ENCODE measurements around the gene CHIC2. TPM values are rescaled to one million over a fixed set of nuclear protein-coding genes. Genes with fewer than 3 reads are reported as not detected.

The CHIC2 gene
- total and polyA plus RNA-seq, 9 donors, result 14.7 to 37.6 (median 18.3) TPM

GRCh38 chr4:54017308-54017707 is 47.1 kb downstream of the CHIC2 start:
- no peak overlapping the region for H3K4me3 ChIP-seq
- TF ChIP-seq, protein P1, sequence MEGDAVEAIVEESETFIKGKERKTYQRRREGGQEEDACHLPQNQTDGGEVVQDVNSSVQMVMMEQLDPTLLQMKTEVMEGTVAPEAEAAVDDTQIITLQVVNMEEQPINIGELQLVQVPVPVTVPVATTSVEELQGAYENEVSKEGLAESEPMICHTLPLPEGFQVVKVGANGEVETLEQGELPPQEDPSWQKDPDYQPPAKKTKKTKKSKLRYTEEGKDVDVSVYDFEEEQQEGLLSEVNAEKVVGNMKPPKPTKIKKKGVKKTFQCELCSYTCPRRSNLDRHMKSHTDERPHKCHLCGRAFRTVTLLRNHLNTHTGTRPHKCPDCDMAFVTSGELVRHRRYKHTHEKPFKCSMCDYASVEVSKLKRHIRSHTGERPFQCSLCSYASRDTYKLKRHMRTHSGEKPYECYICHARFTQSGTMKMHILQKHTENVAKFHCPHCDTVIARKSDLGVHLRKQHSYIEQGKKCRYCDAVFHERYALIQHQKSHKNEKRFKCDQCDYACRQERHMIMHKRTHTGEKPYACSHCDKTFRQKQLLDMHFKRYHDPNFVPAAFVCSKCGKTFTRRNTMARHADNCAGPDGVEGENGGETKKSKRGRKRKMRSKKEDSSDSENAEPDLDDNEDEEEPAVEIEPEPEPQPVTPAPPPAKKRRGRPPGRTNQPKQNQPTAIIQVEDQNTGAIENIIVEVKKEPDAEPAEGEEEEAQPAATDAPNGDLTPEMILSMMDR (IDR thresholded peaks at IDR 0.05), result no peak
- TF ChIP-seq EP300 (IDR thresholded peaks at IDR 0.05) (no peak), POLR2A (IDR thresholded peaks at IDR 0.05) (no peak)
- 96 to 97% (median 97%) methylated on average over 2 of the region's 2 CpGs for WGBS, 3 donors
- H3K4me1 ChIP-seq (ENCODE audit: insufficient read depth), result no peaks in the 10 kb centered on the region
- H3K27me3 ChIP-seq, result peaks cover 4% of the 10 kb centered on the region
- no peak overlapping the region for H3K27ac ChIP-seq
- no peaks in the 10 kb centered on the region for H3K9me3 ChIP-seq
- DNase-seq, result no peak
- no peaks in the 10 kb centered on the region for H3K36me3 ChIP-seq
- intact Hi-C loops (cut with DNase I), result no loop called here

DNA sequence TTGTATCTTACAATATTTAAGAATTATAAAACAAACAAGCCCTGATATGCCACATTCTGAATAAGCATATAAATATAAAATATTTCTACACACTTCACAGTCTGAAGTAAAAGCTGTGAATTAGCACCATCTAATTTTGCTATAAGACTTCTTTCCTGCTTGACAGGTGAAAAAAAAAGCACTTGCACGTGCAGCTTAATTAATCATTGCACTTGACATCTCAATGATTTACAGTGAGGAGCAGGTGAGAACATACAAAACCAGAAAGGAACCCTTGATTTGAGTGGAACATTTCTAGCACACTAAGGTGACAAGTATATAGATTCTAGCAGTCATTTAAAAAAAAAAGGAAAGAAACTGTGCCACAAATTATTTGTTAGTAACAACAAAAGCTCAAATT is 47.9 kb downstream of the CHIC2 start:
- DNase-seq, result no peak
- Histone ChIP-seq H3K9me3 (no peaks in the 10 kb centered on the region), H3K4me3 (no peak overlapping the region), H3K27me3 (peaks cover 4% of the 10 kb centered on the region), H3K27ac (no peak overlapping the region), H3K4me1 (ENCODE audit: insufficient read depth) (no peaks in the 10 kb centered on the region), H3K36me3 (no peaks in the 10 kb centered on the region)
- TF ChIP-seq, protein P1 (IDR thresholded peaks at IDR 0.05), result no peak
- no peak for TF ChIP-seq POLR2A (IDR thresholded peaks at IDR 0.05)
- TF ChIP-seq EP300 (IDR thresholded peaks at IDR 0.05), result no peak
- intact Hi-C loops (cut with DNase I), result no loop called here
- 58 to 71% (median 66%) methylated on average over 1 of the region's 1 CpG for WGBS, 3 donors

DNA sequence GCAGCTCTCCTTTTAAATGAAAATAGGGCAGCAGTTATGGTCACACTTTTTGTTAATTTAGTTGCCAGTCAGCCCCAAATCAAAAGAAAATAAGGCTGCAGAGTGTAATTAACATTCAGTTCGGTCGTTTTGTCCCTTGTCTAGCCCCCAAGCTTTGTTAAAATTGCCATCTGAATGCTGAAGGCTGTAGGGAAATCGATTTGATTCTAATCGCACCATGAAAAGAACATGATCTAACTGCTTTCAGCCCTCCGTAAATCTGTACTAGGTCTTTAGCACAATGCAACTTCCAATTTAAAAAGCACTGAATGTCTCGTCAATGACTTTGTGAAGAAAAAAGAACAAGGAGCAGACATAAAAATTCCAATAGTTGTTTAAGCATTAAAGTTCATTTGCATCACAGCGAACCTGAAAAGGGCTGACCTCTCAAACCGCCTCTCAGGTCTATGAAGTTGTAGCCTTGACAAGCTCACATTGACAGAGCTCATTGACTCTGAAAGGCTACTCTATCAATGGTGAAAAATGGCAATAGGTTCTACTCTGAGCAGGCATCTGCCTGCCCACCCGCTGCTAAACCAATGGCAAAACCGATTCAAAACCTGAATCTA is 48.9 kb downstream of the CHIC2 start:
- TF ChIP-seq POLR2A (IDR thresholded peaks at IDR 0.05) (no peak), EP300 (IDR thresholded peaks at IDR 0.05) (no peak)
- TF ChIP-seq, protein P1 (IDR thresholded peaks at IDR 0.05), result no peak
- Histone ChIP-seq H3K9me3 (no peaks in the 10 kb centered on the region), H3K4me1 (ENCODE audit: insufficient read depth) (no peaks in the 10 kb centered on the region), H3K27me3 (peaks cover 4% of the 10 kb centered on the region), H3K36me3 (no peaks in the 10 kb centered on the region), H3K27ac (no peak overlapping the region), H3K4me3 (no peak overlapping the region)
- intact Hi-C loops (cut with DNase I), result no loop called here
- 89 to 92% (median 89%) methylated on average over 10 of the region's 10 CpGs for WGBS, 3 donors
- no peak for DNase-seq

GRCh38 chr4:54014666-54015160 is 49.7 kb downstream of the CHIC2 start:
- no peaks in the 10 kb centered on the region for H3K9me3 ChIP-seq
- 94 to 100% (median 100%) methylated on average over 1 of the region's 1 CpG for WGBS, 3 donors
- no peak for DNase-seq
- no peaks in the 10 kb centered on the region for H3K36me3 ChIP-seq
- TF ChIP-seq POLR2A (IDR thresholded peaks at IDR 0.05), result no peak
- TF ChIP-seq, protein P1 (IDR thresholded peaks at IDR 0.05), result no peak
- no peaks in the 10 kb centered on the region for H3K4me1 ChIP-seq (ENCODE audit: insufficient read depth)
- no peak overlapping the region for H3K27ac ChIP-seq
- intact Hi-C loops (cut with DNase I), result no loop called here
- H3K4me3 ChIP-seq, result no peak overlapping the region
- peaks cover 4% of the 10 kb centered on the region for H3K27me3 ChIP-seq
